ENCODE data around the gene ANAPC15. TPM values are rescaled to one million over a fixed set of nuclear protein-coding genes. Genes with fewer than 3 reads are reported as not detected.

ANAPC15 gene
- total RNA-seq, 1 donor from 2014 or later = 21.4 TPM

DNA sequence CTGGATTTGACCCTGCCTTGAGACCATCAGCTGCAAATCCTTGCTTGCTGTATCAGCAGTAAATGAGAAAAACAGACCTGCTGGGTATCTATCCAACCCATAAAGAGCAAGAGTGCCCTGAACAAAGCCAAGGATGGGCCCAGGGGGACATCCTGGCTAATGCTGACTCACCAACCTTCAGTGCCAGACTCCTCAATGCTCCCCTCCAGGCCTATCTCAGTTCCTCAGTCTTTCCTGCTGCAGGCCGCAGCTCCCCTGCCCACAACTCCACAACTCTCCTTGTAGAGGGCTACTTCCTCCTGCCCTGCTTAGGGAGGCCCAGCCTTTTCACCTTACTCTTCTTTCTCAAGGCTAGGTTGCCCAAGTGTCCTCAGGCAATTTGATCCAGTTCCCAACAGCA, 12.0 kb downstream of the ANAPC15 start:
- ATAC-seq = no peak
- DNase-seq (ENCODE audit: low spot score) = no peak

DNA sequence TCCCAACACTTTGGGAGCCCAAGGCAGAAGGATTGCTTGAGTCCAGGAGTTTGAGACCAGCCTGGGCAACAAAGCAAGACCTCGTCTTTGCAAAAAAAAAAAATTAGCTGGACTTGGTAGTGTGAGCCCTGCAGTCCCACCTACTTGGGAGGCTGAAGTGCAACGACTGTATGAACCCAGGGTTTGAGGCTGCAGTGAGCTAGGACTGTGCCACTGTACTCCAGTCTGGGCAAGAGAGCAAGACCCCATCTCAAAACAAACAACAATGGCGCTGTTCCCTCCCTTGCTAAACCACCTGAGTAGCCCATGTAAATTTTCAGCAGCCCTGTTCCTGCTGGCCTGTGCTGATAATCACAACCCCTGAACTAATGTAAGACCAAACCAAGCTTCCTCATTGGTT, 12.5 kb downstream of the ANAPC15 start:
- intact Hi-C loops (cut with DNase I) = no loop called here
- DNase-seq (ENCODE audit: low spot score) (no peak), ATAC-seq (no peak)

More for the DNA sequence above, 12.0 kb downstream of the ANAPC15 start:
- intact Hi-C loops (cut with DNase I) = no loop called here

DNA sequence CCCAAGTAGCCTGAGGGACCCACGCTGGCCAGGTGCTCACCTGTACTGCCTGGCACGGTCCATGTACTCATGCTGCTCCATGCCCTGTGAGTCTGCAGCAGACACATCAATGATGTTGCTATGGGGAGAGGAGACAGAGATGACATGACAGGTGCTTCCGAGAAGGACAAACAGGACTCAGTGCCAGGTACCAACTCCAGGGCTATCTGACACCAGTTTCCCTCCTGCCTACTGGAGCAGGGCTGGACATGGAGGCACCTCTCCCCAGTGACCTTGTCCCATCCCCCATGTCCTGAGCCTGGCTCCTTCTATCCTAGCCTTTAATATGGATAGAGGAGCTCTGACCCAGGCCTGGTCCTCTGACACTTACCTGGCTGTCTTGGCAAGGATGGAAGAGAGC, 13.8 kb downstream of the ANAPC15 start:
- intact Hi-C loops (cut with DNase I) = loop anchor here (5.0 kb wide), 1 partner anchor 71 kb away; no protein-coding TSS in a partner anchor
- ATAC-seq = no peak

DNA sequence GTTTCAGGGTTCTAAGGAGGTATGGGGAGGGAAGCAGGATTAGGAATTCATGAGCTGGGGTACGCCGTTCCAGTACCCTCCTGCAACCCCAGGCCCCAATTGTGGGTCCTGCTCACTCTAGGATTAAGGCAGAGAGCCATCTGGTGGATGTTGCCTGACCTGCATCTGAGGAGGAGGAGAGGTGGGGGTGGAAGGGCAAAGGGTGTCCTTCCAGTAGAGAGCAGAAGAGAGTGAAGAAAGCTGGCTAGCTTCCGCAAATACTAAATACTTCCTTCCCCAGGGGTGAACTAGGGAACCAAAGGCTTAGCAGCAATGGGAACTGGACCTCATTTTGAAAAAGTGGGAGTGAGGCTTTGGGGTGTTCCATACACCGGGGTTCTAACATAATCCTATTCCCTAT, 21.2 kb downstream of the ANAPC15 start:
- DNase-seq (ENCODE audit: low spot score) (peak; percentile 83), ATAC-seq (peak; percentile 94)
- intact Hi-C loops (cut with DNase I) = no loop called here

More for the DNA sequence above, 13.8 kb downstream of the ANAPC15 start:
- DNase-seq (ENCODE audit: low spot score) = no peak

DNA sequence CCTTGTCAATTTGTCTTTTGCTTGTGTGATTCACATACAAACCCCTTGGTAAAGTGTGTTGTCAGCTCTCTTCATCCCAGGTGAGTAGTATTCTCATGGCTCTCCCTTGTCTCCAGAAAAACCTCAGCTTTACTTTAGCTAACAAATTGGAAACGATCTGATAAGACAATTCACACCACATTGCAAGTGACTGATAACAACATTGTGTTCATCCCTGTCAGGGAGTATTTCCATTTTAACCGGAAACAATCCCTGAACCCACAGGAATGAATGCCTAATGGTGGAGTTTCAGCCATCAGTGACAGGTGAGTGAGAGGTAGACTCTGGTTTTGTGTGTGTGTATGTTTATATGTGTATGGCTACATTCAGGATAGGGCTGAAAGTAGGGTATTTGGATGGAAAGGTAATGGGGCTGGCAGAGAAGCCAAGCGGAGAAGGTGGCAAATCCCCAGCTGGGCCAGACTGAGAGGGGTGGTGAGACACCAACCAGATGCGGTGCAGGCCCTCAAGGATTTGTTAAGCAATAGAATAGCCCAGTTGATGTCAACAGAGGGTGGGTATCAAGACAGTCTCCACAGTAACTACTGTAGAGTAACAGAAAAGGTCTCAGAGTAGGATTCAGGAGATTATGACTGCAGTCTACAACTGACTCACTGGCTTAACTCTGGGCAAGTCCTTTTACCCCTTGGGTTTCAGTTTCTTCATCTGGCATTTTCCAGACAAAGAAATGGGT, 24.3 kb downstream of the ANAPC15 start:
- no peak for ATAC-seq
- no peak for DNase-seq (ENCODE audit: low spot score)
- intact Hi-C loops (cut with DNase I) = no loop called here

- intact Hi-C loops (cut with DNase I) = no loop called here
- ATAC-seq (no peak), DNase-seq (ENCODE audit: low spot score) (no peak)
Observed at GRCh38 chr11:72085621-72086351, 26.7 kb downstream of the ANAPC15 start.

DNA sequence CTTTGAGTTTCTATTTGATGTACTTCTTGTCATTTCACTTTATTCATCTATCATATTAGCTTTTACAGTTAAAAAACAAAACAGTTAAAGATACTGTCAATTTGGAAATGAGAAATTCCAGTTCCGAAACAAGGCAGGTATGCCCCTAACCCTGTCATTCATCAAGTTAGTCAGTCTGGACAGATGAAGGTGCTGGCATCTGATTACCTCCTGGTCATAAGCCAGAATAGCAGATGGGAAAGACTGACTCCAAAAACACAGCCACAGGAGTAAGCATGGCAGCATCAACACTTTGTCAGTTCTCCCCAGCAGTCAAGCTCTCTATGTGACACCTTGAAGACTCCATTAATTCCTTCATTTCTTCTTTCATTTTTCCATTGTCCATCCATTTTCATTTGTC, 27.5 kb downstream of the ANAPC15 start:
- ATAC-seq (no peak), DNase-seq (ENCODE audit: low spot score) (no peak)
- intact Hi-C loops (cut with DNase I) = no loop called here

GRCh38 chr11:72084076-72084475, 28.4 kb downstream of the ANAPC15 start:
- DNase-seq (ENCODE audit: low spot score) (no peak), ATAC-seq (no peak)
- intact Hi-C loops (cut with DNase I) = no loop called here

DNA sequence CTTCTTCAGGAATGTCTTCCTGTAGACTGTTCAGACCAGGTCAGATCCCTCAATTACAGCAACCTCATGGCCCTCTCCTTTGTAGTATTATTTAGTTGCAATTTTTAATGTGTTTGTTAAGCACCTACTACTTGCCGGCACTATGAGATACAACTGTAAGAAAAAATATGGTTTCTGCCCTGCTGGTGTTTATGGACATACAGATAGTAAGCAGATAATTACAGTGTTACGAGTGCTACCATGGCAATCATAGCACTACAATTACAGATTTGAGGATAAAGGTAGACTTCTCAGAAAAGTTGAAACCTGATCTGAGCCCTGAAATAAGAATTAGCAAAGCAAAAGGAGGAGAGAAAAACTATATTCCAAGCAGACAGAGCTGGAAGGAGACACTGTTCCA, 29.1 kb downstream of the ANAPC15 start:
- DNase-seq (ENCODE audit: low spot score) = no peak
- ATAC-seq = no peak
- intact Hi-C loops (cut with DNase I) = no loop called here

- intact Hi-C loops (cut with DNase I) = no loop called here
Observed at GRCh38 chr11:72081821-72082453, 30.6 kb downstream of the ANAPC15 start.

DNA sequence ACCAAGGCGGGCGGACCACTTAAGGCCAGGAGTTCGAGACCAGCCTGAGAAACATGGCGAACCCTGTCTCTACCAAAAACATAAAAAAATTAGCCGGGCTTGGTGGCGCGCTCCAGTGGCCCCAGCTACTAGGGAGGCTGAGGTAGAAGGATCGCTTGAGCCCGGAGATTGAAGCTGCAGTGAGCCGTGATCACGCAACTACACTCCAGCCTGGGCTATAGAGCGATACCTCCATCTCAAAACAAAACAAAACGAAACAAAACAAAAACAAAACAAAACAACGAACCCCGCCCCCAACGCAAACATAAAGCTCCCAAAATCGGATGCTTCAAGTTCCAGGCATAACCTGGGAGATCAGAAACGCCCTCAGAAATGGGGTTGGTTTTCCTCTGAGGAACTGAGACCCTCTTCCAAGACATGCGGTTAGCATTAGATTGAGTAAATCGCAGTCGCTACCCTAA, 31.3 kb downstream of the ANAPC15 start:
- ATAC-seq (no peak), DNase-seq (ENCODE audit: low spot score) (no peak)
- intact Hi-C loops (cut with DNase I) = no loop called here

More at GRCh38 chr11:72081821-72082453, 30.6 kb downstream of the ANAPC15 start:
- DNase-seq (ENCODE audit: low spot score) (no peak), ATAC-seq (no peak)

- DNase-seq (ENCODE audit: low spot score) (peak; percentile 99), ATAC-seq (peak; percentile 99)
- intact Hi-C loops (cut with DNase I) = no loop called here
Observed at GRCh38 chr11:72080326-72081183, 31.9 kb downstream of the ANAPC15 start, which contains the start of the genes LRRC51 and NUMA1. Gene LRRC51, plus strand, starts transcription at chr11:72080850. Its CDS starts 8,234 bp downstream, at chr11:72089084. Gene NUMA1, minus strand, starts transcription at chr11:72080542. Its CDS starts 44,599 bp downstream, at chr11:72035943.

DNA sequence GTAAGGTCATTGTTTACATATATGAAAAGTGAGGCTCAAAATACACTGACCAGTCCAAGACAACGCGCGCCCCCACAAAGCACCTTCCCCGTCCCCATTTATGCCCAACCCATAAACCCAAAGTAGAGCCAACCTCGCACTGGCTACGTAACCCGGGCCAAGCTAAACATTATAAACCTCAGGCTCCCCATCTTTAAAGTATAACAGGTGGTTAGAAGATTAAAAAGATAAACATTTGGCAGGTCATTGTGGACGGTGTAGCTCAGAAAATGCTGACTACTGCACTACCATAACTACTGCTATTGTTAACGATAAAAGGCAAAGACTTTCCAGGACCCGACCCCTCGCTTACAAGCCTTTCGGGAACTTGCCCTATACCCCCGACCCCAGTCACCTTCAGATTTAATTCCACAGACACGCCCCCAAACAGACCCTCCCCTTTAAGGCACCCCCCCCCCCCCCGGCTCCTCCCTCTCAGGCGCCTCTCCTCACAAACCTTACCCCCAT, 32.6 kb downstream of the ANAPC15 start:
- DNase-seq (ENCODE audit: low spot score) = no peak
- ATAC-seq = peak; percentile 0
- intact Hi-C loops (cut with DNase I) = no loop called here

DNA sequence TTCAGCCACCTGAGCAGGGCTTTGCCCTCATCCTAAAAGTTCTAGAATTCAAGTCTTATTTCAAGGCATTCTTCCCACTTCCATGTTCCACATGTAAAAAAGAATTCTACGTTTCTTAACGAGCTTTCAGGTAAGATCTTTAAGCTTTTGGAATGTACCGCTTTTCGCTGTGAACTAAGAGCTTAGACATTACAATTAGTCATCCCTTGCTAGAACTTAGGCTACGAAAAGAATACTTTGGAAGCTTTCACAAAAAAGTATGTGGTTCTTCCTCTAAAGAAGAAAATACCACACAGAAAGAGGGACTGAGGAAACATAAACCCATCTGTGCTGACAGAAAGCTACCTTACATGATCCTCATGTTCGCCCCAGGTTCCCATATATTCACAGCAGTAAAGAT, 34.0 kb downstream of the ANAPC15 start:
- no peak for DNase-seq (ENCODE audit: low spot score)
- intact Hi-C loops (cut with DNase I) = no loop called here

GRCh38 chr11:72075756-72076155, 36.7 kb downstream of the ANAPC15 start:
- ATAC-seq (no peak), DNase-seq (ENCODE audit: low spot score) (no peak)
- intact Hi-C loops (cut with DNase I) = no loop called here

More for the DNA sequence above, 34.0 kb downstream of the ANAPC15 start:
- ATAC-seq = no peak

GRCh38 chr11:72075109-72075508, 37.4 kb downstream of the ANAPC15 start:
- intact Hi-C loops (cut with DNase I) = no loop called here
- DNase-seq (ENCODE audit: low spot score) = no peak
- ATAC-seq = no peak

- no peak for ATAC-seq
- no peak for DNase-seq (ENCODE audit: low spot score)
- intact Hi-C loops (cut with DNase I) = no loop called here
Observed at GRCh38 chr11:72072348-72072747, 40.1 kb downstream of the ANAPC15 start.

DNA sequence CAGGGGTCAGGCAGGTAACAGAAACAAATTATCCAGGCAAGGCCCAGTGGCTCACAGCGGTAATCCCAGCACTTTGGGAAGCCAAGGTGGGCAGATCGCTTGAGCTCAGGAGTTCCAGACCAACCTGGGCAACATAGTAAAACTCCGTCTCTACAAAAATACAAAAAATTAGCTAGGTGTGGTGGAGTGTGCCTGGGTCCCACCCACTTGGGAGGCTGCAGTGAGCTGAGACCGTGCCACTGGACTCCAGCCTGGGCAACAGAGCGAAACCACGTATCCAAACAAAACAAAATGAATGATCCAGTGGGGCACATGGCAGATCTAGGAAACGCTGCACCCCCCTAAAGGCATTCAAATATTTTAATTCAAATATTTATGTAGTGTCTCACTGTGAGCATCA, 42.0 kb downstream of the ANAPC15 start:
- DNase-seq (ENCODE audit: low spot score) (no peak), ATAC-seq (peak; percentile 4)
- intact Hi-C loops (cut with DNase I) = no loop called here

Measured in sciatic nerve (tissue), 2 donors.